GM12865 (cell line): ENCODE data around the gene EID3.

Experiments
- DNase-seq: peaks from one replicate; pipeline ENCODE4 v3.0.0; 2010; ENCODE audit warnings: low read depth
- H3K4me3 ChIP-seq: 2 replicates; pipeline ENCODE4 v1.5.1; 2011; ENCODE audit warnings: mild to moderate bottlenecking, low read depth, low read length, control low read depth
- CTCF ChIP-seq: IDR thresholded peaks from 2 replicates; pipeline ENCODE4 v1.5.1; 2011; ENCODE audit warnings: low read length, control low read depth, low read depth, inconsistent platforms; ENCODE audit not compliant: insufficient read depth; ENCODE audit errors: missing control alignments

Gene EID3

GRCh38 chr12:104273503-104273902 is 30.0 kb upstream of the EID3 start:
- TF ChIP-seq CTCF: no peak
- H3K4me3 ChIP-seq: no peak overlapping the region
- DNase-seq: no peak

- TF ChIP-seq CTCF: no peak
- no peak overlapping the region for H3K4me3 ChIP-seq
- DNase-seq: no peak
Observed at GRCh38 chr12:104274811-104275210, 28.7 kb upstream of the EID3 start.

GRCh38 chr12:104275689-104276088 is 27.9 kb upstream of the EID3 start:
- no peak for TF ChIP-seq CTCF
- peak overlapping the region; percentile 51 for H3K4me3 ChIP-seq
- no peak for DNase-seq

GRCh38 chr12:104276273-104277131 is 27.0 kb upstream of the EID3 start:
- peak overlapping the region; percentile 51 for H3K4me3 ChIP-seq
- peak; percentile 60 for DNase-seq
- no peak for TF ChIP-seq CTCF

GRCh38 chr12:104279164-104279563 is 24.4 kb upstream of the EID3 start:
- no peak for TF ChIP-seq CTCF
- no peak for DNase-seq
- H3K4me3 ChIP-seq: no peak overlapping the region

- no peak for TF ChIP-seq CTCF
- no peak for DNase-seq
- no peak overlapping the region for H3K4me3 ChIP-seq
Observed at GRCh38 chr12:104280111-104280510, 23.4 kb upstream of the EID3 start.

GRCh38 chr12:104280717-104281458 is 22.7 kb upstream of the EID3 start:
- no peak for TF ChIP-seq CTCF
- no peak for DNase-seq
- H3K4me3 ChIP-seq: no peak overlapping the region
